K562 (cell line): ENCODE data around the gene ATP13A1. TPM values are rescaled to one million over a fixed set of nuclear protein-coding genes. Genes with fewer than 3 reads are reported as not detected.

Source experiments
- CHD2 ChIP-seq: IDR thresholded peaks from 2 replicates; pipeline ENCODE4 v1.6.1; 2011; ENCODE audit warnings: low read depth, low read length
- DACH1 ChIP-seq: fragments of 450-650 bp; IDR thresholded peaks from 2 replicates; pipeline ENCODE4 v1.6.1; 2018; ENCODE audit not compliant: partially characterized antibody
- DEAF1 ChIP-seq: fragments of 450-650 bp; formaldehyde crosslinking; IDR thresholded peaks from 2 replicates; pipeline ENCODE4 v1.4.0; 2020; ENCODE audit warnings: mild to moderate bottlenecking, moderate library complexity
- EP400 ChIP-seq: fragments of 450-650 bp; IDR thresholded peaks from 2 replicates; pipeline ENCODE4 v1.6.1; 2017; ENCODE audit warnings: antibody characterized with exemption, mild to moderate bottlenecking, moderate library complexity
- ETV1 ChIP-seq: fragments of 450-650 bp; conservative IDR thresholded peaks from 2 replicates; pipeline ENCODE4 v1.6.1; 2016; ENCODE audit warnings: missing genetic modification characterization, control low read depth, low read depth, missing compliant biosample characterization
- HDAC1 ChIP-seq, 2 experiments: fragments of 450-650 bp; IDR thresholded peaks; 2 replicates each; pipeline ENCODE4 v1.6.1; 2016 to 2017; ENCODE audit warnings: inconsistent platforms in 1 of 2, mild to moderate bottlenecking in 1 of 2, moderate library complexity in 1 of 2
- POLR2G ChIP-seq: fragments of 200-400 bp; formaldehyde crosslinking; IDR thresholded peaks from 2 replicates; pipeline ENCODE4 v1.6.1; 2017; ENCODE audit warnings: low read depth, mild to moderate bottlenecking, antibody characterized with exemption, low read length, moderate library complexity
- SMARCA5 ChIP-seq: fragments of 450-650 bp; IDR thresholded peaks from 2 replicates; pipeline ENCODE4 v1.6.1; 2016
- SREBF2 ChIP-seq: sonication (generic); formaldehyde crosslinking; IDR thresholded peaks from 2 replicates; pipeline ENCODE4 v1.4.0; 2020; ENCODE audit warnings: mild to moderate bottlenecking, missing genetic modification reagents
- TARDBP ChIP-seq: fragments of 450-650 bp; IDR thresholded peaks from 2 replicates; pipeline ENCODE4 v1.6.1; 2016
- TFAP4 ChIP-seq: sonication (generic); formaldehyde crosslinking; IDR thresholded peaks from 2 replicates; pipeline ENCODE4 v1.8.0; 2022; ENCODE audit warnings: missing genetic modification reagents, mild to moderate bottlenecking, moderate library complexity, borderline replicate concordance
- U2AF2 ChIP-seq: fragments of 200-400 bp; formaldehyde crosslinking; optimal IDR thresholded peaks from 2 replicates; pipeline ENCODE3; 2017; ENCODE audit warnings: low read depth, mild to moderate bottlenecking, low read length
- ZNF639 ChIP-seq, 2 experiments: fragments of 200-800 bp in 1 of 2; sonication (Bioruptor generic) in 1 of 2; sonication (generic) in 1 of 2; formaldehyde crosslinking in 1 of 2; IDR thresholded peaks in 1 of 2; conservative IDR thresholded peaks in 1 of 2; 2 replicates each; pipeline versions ENCODE4 v1.5.0 to v1.6.1; 2016 to 2020; ENCODE audit warnings: missing compliant biosample characterization in 1 of 2, missing genetic modification characterization in 1 of 2, missing genetic modification reagents in 1 of 2
- ZNF780A ChIP-seq: fragments of 250-450 bp; sonication (Bioruptor Pico); IDR thresholded peaks from 2 replicates; pipeline ENCODE4 v1.5.0; 2021; ENCODE audit warnings: mild to moderate bottlenecking
- polyA plus RNA-seq, 8 experiments: library from polyadenylated mRNA; depleted of rRNA in 4 of 8; stranded (reverse) in 5 of 8; unstranded in 3 of 8; fragments of >200 nt; fragmentation: Nextera tagmentation in 2 of 8; fragmentation: Illumina TruSeq in 1 of 8; extraction: Ambion mirVana in 2 of 8; extraction: Trizol in 1 of 8; gene quantifications; 2 replicates each; pipeline versions ENCODE4 v1.2.1 to v1.2.3, GENCODE V29; 2011 to 2014; ENCODE audit warnings: inconsistent platforms in 1 of 8, missing spikeins in 1 of 8
- total RNA-seq, 7 experiments: library from RNA; depleted of rRNA in 6 of 7; stranded (reverse); fragments of >200 nt in 6 of 7; fragmentation: Illumina TruSeq in 2 of 7; extraction: Trizol in 2 of 7; gene quantifications; 2 replicates each; pipeline versions ENCODE4 v1.2.1 to v1.2.3, GENCODE V29; 2011 to 2021; ENCODE audit warnings: low replicate concordance in 1 of 7
- TF ChIP-seq, protein P1 (sequence below): fragments of 450-650 bp; formaldehyde crosslinking; IDR thresholded peaks from 2 replicates; pipeline ENCODE4 v1.4.0; 2020; ENCODE audit warnings: mild to moderate bottlenecking, mixed read lengths
- TF ChIP-seq, protein P2 (sequence below): fragments of 450-650 bp; IDR thresholded peaks from 2 replicates; pipeline ENCODE4 v1.6.1; 2016; ENCODE audit warnings: antibody characterized with exemption
- TF ChIP-seq, protein P3 (sequence below), 2 experiments: IDR thresholded peaks; 2 replicates each; pipeline ENCODE4 v1.6.1; 2011; ENCODE audit warnings: borderline replicate concordance in 1 of 2, control low read depth in 1 of 2, low read depth in 1 of 2, low read length in 1 of 2, mild to moderate bottlenecking in 1 of 2, mixed read lengths in 1 of 2, moderate library complexity in 1 of 2; ENCODE audit not compliant: insufficient read depth in 1 of 2, insufficient read length in 1 of 2, poor library complexity in 1 of 2, severe bottlenecking in 1 of 2; ENCODE audit errors: extremely low read depth in 1 of 2

Gene ATP13A1
- total and polyA plus RNA-seq, 9 of the 15 experiments (the other 6 are each of a cell fraction or from before 2014, with no cell fraction given), result 0.90 to 83.8 (median 23.1) TPM

DNA sequence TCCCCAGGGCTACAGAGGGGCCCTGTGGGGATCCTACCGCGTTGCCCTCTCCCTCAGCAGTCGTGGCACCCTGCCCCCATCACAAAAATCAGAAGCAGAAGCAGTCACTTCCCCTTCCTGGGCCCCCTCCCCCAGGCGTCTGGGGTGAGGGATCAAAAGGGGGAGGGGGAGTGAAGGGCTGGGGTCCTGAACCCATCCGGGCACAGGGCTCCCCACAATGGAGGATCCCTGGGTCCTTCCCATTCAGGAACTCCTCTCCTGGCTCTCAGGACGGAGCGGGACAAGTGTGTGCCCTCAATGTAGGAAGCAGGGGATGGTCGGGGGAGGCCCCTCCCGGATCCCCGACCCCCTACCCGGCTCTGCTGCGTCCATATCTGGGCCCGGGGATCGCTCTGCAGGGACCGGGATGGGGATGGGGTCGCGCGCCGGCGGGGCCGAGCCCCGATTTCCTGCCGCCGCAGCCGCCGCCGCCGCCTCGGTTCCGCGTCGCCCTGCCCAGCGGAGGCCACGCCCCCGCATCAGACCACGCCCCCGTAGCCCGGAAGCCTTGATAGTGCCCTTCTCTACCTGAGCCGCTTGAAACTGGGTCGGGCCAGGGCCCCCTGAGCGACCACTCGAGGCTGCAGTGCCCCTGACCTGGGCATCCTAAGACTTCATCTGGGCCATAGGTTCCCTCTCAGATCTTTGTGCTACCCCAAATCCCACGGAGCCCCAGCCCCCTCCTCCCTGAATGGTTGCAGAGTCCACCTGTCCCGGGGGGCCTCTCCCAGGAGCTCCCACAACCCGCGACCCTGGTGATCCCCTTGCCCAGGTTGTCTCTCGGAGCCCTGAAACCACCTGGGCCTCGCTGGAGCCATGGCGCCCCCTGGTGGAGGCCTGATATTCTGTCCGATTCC lies 20.1 kb downstream of the ATP13A1 start, which contains the start of gene GMIP (continued):
- TF ChIP-seq SREBF2 (CRISPR knock-in tag) (no peak), DACH1 (no peak), ZNF639 (CRISPR knock-in tag; conservative IDR thresholded peaks at IDR 0.05 in 1 of 2, IDR thresholded peaks at IDR 0.05 in 1 of 2) (no peak), CHD2 (0 out of 2 replicates have a peak, but pooled peaks have one; percentile 17), EP400 (peak; percentile 56; the same call in 1 of the 2 replicates), POLR2G (peak; percentile 90), TARDBP (0 out of 2 replicates have a peak, but pooled peaks have one; percentile 51), SMARCA5 (peak; percentile 89), HDAC1 (IDR thresholded peaks at IDR 0.05) (peak in 1 of 2 experiments; percentile 20; a peak in 1 of 4 replicates), ETV1 (tag) (peak; percentile 25; the same call in 1 of the 2 replicates), TFAP4 (CRISPR knock-in tag) (peak; percentile 46; the same call in 1 of the 2 replicates), U2AF2 (no peak), ZNF780A (no peak), DEAF1 (CRISPR knock-in tag) (peak; percentile 59; the same call in 1 of the 2 replicates)
- TF ChIP-seq, protein P1, sequence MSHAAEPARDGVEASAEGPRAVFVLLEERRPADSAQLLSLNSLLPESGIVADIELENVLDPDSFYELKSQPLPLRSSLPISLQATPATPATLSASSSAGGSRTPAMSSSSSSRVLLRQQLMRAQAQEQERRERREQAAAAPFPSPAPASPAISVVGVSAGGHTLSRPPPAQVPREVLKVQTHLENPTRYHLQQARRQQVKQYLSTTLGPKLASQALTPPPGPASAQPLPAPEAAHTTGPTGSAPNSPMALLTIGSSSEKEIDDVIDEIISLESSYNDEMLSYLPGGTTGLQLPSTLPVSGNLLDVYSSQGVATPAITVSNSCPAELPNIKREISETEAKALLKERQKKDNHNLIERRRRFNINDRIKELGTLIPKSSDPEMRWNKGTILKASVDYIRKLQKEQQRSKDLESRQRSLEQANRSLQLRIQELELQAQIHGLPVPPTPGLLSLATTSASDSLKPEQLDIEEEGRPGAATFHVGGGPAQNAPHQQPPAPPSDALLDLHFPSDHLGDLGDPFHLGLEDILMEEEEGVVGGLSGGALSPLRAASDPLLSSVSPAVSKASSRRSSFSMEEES (CRISPR knock-in tag), result no peak
- TF ChIP-seq, protein P2, sequence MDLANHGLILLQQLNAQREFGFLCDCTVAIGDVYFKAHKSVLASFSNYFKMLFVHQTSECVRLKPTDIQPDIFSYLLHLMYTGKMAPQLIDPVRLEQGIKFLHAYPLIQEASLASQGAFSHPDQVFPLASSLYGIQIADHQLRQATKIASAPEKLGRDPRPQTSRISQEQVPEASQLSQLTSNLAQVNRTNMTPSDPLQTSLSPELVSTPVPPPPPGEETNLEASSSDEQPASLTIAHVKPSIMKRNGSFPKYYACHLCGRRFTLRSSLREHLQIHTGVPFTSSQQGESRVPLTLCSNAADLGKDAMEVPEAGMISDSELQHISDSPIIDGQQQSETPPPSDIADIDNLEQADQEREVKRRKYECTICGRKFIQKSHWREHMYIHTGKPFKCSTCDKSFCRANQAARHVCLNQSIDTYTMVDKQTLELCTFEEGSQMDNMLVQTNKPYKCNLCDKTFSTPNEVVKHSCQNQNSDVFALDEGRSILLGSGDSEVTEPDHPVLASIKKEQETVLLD, result peak; percentile 64; the same call in 1 of the 2 replicates
- TF ChIP-seq, protein P3, sequence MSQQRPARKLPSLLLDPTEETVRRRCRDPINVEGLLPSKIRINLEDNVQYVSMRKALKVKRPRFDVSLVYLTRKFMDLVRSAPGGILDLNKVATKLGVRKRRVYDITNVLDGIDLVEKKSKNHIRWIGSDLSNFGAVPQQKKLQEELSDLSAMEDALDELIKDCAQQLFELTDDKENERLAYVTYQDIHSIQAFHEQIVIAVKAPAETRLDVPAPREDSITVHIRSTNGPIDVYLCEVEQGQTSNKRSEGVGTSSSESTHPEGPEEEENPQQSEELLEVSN (IDR thresholded peaks at IDR 0.05; ENCODE audit: borderline replicate concordance in 1 of 2, extremely low read depth in 1 of 2, insufficient read depth in 1 of 2, insufficient read length in 1 of 2, low read depth in 1 of 2, low read length in 1 of 2, poor library complexity in 1 of 2, severe bottlenecking in 1 of 2), result peak in 1 of 2 experiments; percentile 6
